Lower leg skin (tissue), 3 donors: ENCODE results near the gene PAX7.

ENCODE experiments used
- CTCF ChIP-seq, 3 donors: fragments of 450-650 bp; IDR thresholded peaks; one replicate each; pipeline ENCODE4 v1.5.1; 2016; ENCODE audit warnings: antibody characterized with exemption in 3 of 3, mild to moderate bottlenecking in 3 of 3, moderate library complexity in 2 of 3
- POLR2A ChIP-seq, 2 donors: fragments of 450-650 bp; IDR thresholded peaks; one replicate each; pipeline ENCODE4 v1.6.1; 2016 to 2017; ENCODE audit warnings: antibody characterized with exemption in 2 of 2, mild to moderate bottlenecking in 1 of 2, moderate library complexity in 1 of 2

DNA sequence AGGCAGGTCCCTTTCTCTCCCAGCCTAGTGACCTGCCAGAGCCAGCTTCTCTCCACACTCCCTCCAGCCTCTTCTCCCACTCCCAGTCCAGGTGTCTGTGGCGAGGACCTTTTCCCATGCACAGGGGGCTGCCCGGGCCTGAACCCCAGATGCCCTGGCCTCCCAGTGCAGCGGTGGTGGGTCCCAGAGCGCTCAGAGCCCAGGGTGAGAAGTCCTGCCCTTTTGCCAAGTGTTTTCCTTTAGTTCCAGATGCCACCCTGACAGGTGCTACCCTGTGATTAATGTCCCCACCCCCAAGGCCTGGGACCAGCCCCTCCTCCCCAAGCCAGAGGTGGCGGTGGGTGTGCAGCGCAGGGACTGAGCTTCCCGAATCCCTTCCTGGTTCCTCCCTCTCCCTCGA lies 90.4 kb downstream of the PAX7 start:
- TF ChIP-seq CTCF (IDR thresholded peaks at IDR 0.05): no peak
- no peak for TF ChIP-seq POLR2A (IDR thresholded peaks at IDR 0.05)
